Hepatocyte (in vitro differentiated cells): Measurements from ENCODE around the gene ZNF444.

Experiments used
- CTCF ChIP-seq: fragments of 200-600 bp; sonication (generic); IDR thresholded peaks from 2 replicates; pipeline ENCODE4 v1.5.1; 2016; ENCODE audit warnings: antibody characterized with exemption, mild to moderate bottlenecking; ENCODE audit not compliant: poor library complexity
- EZH2phosphoT487 ChIP-seq: fragments of 200-600 bp; sonication (generic); IDR thresholded peaks from one replicate; pipeline ENCODE4 v1.6.1; 2018; ENCODE audit warnings: antibody characterized with exemption, mild to moderate bottlenecking, low read depth, moderate library complexity; ENCODE audit not compliant: unreplicated experiment, severe bottlenecking

GRCh38 chr19:56137405-56137804 is 3.7 kb upstream of the ZNF444 start:
- TF ChIP-seq CTCF (no peak), EZH2phosphoT487 (no peak)
